HG03521 (cell line): ENCODE results near the gene SIGLEC7.

Experiments
- ATAC-seq: cut with Tn5 transposase; IDR thresholded peaks from one replicate; pipeline ENCODE4 v1.9.1; 2021; ENCODE audit warnings: mild to moderate bottlenecking, moderate library complexity; ENCODE audit not compliant: unreplicated experiment

Gene SIGLEC7

GRCh38 chr19:51200071-51200666 is 58.1 kb downstream of the SIGLEC7 start:
- no peak for ATAC-seq

- no peak for ATAC-seq
Measured at GRCh38 chr19:51201712-51202111, 59.6 kb downstream of the SIGLEC7 start.
